Activated CD8-positive, alpha-beta memory T cell treated with anti-CD3 and anti-CD28 coated beads for 36 hours (primary cell): Measurements from ENCODE around the gene SMPD3. TPM values are rescaled to one million over a fixed set of nuclear protein-coding genes. Genes with fewer than 3 reads are reported as not detected.

ENCODE experiments used
- CTCF ChIA-PET: fragments of 350-600 bp; sonication (Branson Sonifier 250); formaldehyde crosslinking; loops from one replicate; lab custom pipeline; 2021; ENCODE audit warnings: antibody characterized with exemption; lab: Charles Lee
- POLR2A ChIA-PET: fragments of 350-600 bp; sonication (Branson Sonifier 250); formaldehyde crosslinking; loops from one replicate; lab custom pipeline; 2021; ENCODE audit warnings: antibody characterized with exemption; lab: Charles Lee
- total RNA-seq, 2 experiments: library from RNA; stranded (reverse); gene quantifications; one replicate each; pipeline ENCODE4 v1.2.3, GENCODE V29; 2021

SMPD3 gene
- total RNA-seq, 2 experiments from 2014 or later: 0.19 TPM

DNA sequence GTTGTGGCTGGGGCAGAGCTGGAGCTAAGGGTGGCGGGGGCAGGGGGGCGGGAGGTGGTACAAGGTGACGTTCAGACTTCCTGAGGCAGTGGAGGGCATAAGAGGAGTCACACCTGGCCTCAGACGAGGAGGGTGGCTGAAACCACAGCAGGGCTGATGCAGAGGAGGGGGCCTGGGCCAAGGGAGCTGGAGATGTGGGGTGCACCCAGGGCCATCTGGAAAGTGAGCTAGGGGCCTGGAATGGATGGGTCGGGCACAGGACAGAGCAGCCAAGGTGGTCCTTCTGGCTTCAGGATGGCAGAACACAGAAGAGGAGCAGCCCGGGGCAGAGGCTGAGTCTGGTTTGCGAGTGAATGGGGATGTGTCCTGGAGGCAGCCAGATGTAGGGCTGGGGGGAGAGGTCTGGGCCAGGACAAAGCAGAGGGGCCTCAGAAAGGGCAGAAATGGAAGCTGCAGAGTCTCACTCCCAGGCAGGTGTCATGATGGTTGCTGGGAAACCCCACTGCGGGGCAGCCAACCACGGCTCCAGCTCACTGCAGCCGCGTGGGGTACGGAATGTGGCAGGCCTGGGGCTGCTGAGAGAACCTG is 79.9 kb downstream of the SMPD3 start:
- CTCF ChIA-PET: interaction anchor here (0.7 to 4.1 kb wide), 9 partner anchors 9 to 153 kb away, joined by 3 to 18 read pairs (median 4); partner anchors contain the start of gene SLC7A6
- POLR2A ChIA-PET: interaction anchor here (0.6 kb wide), 2 partner anchors 10 to 83 kb away, joined by 3 read pairs; no protein-coding TSS in a partner anchor

DNA sequence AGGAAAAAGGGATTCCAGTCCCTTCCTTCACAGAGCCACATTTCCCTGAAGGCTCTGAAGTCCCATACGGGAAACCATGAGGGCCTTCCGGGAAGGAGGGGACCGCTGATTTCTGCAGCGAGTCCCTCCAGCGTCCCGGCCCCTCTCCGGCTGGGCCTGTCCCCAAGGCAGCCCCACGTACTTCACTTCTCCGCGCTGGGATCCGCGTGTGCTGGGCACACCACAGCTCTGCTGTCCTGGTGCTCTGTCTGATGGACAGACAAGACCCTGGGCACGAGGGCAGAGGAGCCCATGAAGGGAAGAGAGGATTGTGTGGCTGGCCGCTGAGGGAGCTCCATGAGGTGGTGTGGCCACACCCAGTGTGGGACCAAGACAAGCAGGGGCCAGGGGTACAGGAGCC is 80.4 kb downstream of the SMPD3 start:
- POLR2A ChIA-PET: interaction anchor here (0.6 kb wide), 1 partner anchor 9 kb away, joined by 3 read pairs; no protein-coding TSS in a partner anchor
- CTCF ChIA-PET: interaction anchor here (0.7 to 4.1 kb wide), 9 partner anchors 8 to 154 kb away, joined by 3 to 18 read pairs (median 4); partner anchors contain the start of gene SLC7A6

DNA sequence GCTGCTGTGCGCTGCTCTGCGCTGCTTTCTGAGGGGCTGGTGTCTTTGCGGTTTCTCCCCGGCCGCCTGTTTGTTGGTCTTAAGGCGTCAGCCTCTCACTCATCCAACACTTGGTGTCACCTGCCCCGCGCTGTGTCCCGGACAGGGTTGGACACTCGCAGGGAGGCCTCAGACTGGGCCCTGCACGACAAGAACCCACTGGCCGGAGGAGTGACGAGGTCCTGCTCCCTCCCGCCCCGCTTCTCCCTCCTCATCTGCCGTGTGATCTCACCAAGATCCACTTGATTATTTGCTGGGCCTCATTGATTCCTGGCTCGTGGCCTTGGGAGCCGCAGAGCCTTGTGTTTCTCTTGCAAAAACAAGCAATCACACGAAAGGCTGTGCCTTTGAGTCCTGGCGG is 80.9 kb downstream of the SMPD3 start:
- ChIA-PET CTCF (interaction anchor here (0.7 to 4.1 kb wide), 4 partner anchors 10 to 154 kb away, joined by 3 to 18 read pairs (median 4); partner anchors contain the start of gene SLC7A6), POLR2A (interaction anchor here (0.6 kb wide), 1 partner anchor 9 kb away, joined by 3 read pairs; no protein-coding TSS in a partner anchor)

DNA sequence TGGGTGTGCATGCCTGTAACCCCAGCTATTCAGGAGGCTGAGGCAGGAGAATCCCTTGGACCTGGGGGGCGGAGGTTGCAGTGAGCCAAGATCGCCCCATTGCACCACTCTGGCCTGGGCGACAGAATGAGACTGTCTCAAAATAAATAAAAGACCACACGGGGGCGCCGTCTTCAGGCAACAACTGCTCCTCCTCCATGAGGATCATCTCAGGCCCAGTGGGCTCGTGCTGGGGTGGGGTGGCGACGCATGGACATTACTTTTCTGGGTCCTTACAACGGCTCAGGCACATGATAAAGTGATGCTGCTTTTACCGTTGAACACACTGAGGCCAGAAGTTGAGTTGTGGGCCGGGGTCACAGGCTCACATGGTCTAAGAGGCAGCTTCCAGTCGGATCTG is 81.3 kb downstream of the SMPD3 start:
- POLR2A ChIA-PET: no interaction called here
- CTCF ChIA-PET: interaction anchor here (0.7 to 4.1 kb wide), 5 partner anchors 10 to 493 kb away, joined by 3 to 18 read pairs (median 3); no protein-coding TSS in a partner anchor

GRCh38 chr16:68366062-68366461 is 82.2 kb downstream of the SMPD3 start:
- CTCF ChIA-PET: interaction anchor here (0.7 to 4.1 kb wide), 4 partner anchors 9 to 494 kb away, joined by 3 to 18 read pairs (median 4); no protein-coding TSS in a partner anchor
- POLR2A ChIA-PET: no interaction called here

- CTCF ChIA-PET: interaction anchor here (1.5 to 4.1 kb wide), 2 partner anchors 9 to 155 kb away, joined by 4 to 18 read pairs; no protein-coding TSS in a partner anchor
- POLR2A ChIA-PET: interaction anchor here (0.5 to 0.6 kb wide), 2 partner anchors 187 to 869 kb away, joined by 3 read pairs; no protein-coding TSS in a partner anchor
Observed at GRCh38 chr16:68365167-68365817, 83.0 kb downstream of the SMPD3 start.

GRCh38 chr16:68364561-68364998 is 83.7 kb downstream of the SMPD3 start:
- POLR2A ChIA-PET: interaction anchor here (0.6 kb wide), 1 partner anchor 188 kb away, joined by 3 read pairs; no protein-coding TSS in a partner anchor
- CTCF ChIA-PET: no interaction called here

DNA sequence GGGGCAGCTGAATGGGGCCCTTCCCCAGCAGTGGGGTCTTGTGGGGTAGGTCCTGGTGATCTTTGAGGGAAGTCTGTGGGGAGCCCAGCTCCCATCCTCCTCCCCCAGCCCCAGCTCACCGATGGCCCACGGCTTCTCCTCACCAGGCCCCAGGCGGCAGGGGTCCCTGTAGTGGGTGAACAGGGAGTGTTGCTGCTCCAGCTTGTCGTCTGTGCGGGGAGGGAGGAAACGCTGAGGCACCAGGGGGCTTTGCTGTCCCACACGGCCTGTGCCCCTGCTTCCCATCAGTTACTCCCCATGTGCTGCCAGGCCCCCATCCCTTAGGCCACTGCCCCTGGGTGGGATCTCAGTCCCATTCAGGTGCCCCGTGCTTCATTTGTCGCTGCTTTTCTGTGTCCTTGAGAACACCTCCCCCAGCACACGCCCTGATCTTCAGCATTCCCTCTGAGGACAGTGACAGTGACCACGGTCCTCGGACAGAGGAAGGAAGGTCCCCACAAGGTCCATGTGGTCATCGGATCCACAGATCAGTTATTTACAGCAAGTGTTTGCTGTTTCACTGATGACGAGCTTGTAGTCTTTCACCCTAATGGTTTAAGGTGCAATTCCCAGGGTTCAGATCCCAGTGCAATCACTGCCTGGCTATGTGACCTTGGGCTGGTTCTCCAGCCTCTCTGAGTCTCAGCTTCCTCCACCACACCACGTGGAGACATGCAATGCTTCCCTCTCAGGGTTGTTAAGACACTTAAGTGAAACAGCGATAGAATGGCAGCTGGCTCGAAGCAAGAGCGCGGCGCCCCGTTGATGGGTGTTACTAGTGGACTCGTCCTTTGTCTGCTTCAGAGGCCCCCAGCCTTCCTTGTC is 84.4 kb downstream of the SMPD3 start:
- ChIA-PET CTCF (interaction anchor here (0.6 kb wide), 1 partner anchor 1064 kb away, joined by 3 read pairs; no protein-coding TSS in a partner anchor), POLR2A (no interaction called here)

DNA sequence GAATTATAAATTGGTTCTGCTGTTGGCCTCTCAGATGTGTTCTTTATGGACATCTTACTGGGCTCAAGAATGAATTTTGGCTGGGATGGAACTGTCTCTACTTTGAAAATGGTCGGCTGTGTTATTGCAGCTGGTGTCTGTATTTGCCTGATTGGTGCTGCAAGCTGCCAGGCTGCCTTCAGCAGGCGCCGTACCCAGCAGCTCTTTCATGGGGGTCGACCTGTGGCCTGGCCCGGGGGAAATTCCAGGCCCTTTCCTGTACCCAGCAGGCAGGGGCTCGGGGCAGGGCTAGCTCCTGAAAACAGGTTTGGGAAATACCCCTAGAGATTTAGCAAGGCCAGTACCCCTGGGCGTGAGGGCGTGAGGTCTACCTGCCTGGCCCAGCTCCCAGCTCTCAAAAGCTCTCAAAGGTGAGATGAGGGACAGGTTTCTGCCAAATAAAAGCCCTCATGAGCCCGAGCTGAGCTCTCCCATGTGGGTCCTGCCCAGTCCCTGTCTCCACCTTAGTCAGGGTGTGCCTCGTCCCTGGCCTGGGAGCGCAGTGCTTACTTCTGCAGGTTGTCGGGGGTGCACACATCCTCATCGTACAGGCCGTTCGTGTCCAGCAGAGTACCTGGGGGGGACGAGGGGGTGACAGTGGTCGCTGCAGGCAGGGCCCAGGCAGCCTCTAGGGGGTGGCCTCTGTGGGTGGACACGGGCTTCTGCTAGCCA is 85.2 kb downstream of the SMPD3 start:
- CTCF ChIA-PET: interaction anchor here (0.6 kb wide), 1 partner anchor 1064 kb away, joined by 3 read pairs; no protein-coding TSS in a partner anchor

DNA sequence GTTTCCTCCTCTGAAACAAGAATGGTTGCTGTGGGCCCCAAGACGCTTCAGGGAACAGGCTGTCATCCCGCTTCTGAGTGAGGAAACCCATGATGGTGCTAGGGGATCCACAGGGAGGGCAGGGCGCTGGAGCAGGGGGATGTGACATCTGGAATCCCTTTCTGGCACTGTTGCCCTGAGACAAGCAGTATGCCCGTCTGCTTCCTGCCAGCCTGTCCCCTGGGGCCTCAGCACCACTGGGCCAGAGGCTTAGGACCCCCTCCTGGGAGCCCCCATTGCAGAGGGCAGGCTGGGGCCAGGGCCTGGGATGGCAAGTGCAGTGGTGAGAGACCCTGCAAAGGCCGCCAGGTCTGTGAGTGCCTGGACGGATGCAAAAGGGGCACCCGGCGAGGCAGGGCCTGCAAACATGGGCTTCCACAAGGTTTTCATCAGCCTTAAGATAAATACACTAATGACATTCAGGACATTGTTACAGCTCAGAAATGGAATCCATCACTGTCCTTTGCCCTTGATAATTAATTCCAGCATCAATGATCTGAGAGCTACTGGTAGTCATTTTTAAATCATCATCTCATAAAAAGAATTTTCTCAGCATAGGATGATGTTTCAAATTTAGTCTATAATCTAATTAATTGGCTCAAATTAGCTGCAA is 85.9 kb downstream of the SMPD3 start:
- ChIA-PET CTCF (no interaction called here), POLR2A (no interaction called here)

More for the DNA sequence above, 85.2 kb downstream of the SMPD3 start:
- POLR2A ChIA-PET: no interaction called here

DNA sequence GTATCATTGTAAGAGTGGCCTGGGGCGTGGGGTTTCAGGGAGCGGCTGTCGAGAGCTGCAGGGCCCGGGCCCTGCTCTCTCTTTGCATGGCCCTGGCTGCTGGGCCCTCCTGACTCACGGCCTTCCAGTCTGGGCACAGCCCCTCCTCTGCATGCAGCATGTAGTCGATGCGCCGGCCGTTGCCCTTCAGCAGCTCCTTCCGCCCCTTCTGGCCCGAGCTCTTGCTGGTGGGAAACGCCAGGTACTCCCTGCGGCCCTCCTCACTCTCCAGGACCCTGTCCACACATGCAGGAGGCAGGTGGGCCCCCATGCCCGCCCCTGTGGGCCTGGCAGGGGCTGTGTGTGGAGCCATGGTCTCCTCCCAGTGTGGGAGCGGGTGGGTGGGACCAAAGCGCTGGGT is 86.8 kb downstream of the SMPD3 start:
- ChIA-PET POLR2A (no interaction called here), CTCF (no interaction called here)

- POLR2A ChIA-PET: no interaction called here
- CTCF ChIA-PET: interaction anchor here (1.7 kb wide), 1 partner anchor 8 kb away, joined by 7 read pairs; no protein-coding TSS in a partner anchor
Observed at GRCh38 chr16:68360956-68361355, 87.4 kb downstream of the SMPD3 start.

- ChIA-PET CTCF (interaction anchor here (1.7 kb wide), 1 partner anchor 8 kb away, joined by 7 read pairs; no protein-coding TSS in a partner anchor), POLR2A (no interaction called here)
Observed at GRCh38 chr16:68360547-68360946, 87.8 kb downstream of the SMPD3 start.

- ChIA-PET CTCF (interaction anchor here (1.7 kb wide), 1 partner anchor 9 kb away, joined by 7 read pairs; no protein-coding TSS in a partner anchor), POLR2A (no interaction called here)
Observed at GRCh38 chr16:68359398-68360191, 88.7 kb downstream of the SMPD3 start.

DNA sequence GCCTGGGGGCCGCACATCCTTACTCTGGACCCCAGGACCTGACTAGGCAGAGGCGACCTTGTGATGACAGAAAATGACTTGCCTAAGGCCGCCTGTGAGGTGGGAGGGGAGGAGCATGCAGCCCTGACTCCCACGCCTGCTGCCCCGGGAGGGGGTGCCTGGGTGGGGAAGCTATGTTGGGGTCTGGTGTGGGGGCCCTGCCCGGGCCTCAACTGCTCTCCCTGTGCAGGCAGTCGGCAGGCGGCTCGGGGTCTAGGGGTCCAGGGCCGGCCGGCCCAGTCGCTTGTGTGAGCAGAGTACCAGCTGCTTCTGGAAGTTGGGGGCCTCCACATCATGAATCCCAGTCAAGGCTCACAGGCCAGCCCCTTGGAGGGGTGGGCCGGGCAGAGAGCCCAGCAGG is 89.4 kb downstream of the SMPD3 start:
- POLR2A ChIA-PET: interaction anchor here (0.5 kb wide), 1 partner anchor 9 kb away, joined by 3 read pairs; no protein-coding TSS in a partner anchor
- CTCF ChIA-PET: interaction anchor here (1.7 kb wide), 1 partner anchor 10 kb away, joined by 7 read pairs; no protein-coding TSS in a partner anchor

DNA sequence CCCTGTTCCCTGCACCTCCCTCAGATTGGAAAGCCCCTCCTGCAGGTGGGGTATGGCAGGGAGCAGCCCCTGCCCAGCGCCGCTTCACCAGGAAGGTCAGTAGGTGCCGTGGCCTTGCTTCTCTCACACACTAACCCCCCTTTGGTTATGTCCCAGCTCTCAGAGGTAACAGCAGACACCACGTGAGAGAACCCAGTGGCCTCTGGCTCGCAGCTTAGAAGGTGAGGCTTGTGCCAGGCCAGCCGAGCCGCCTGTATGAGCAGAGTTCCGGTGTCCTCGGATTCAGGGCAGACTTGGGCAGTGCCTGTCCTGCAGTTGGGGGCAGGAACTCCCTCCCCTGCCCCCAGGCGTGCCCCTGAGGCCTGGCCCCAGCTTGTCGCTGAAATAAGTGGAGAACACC is 90.4 kb downstream of the SMPD3 start:
- ChIA-PET POLR2A (no interaction called here), CTCF (interaction anchor here (2.7 to 3.5 kb wide), 2 partner anchors 9 to 163 kb away, joined by 9 to 18 read pairs; no protein-coding TSS in a partner anchor)
